IMR-90 (cell line): ENCODE measurements around the gene NGFR.

Source experiments
- BHLHE40 ChIP-seq: fragments of 150-350 bp; IDR thresholded peaks from 2 replicates; pipeline ENCODE4 v1.6.1; 2016; ENCODE audit warnings: mild to moderate bottlenecking, low read depth, low read length
- CEBPB ChIP-seq: IDR thresholded peaks from 2 replicates; pipeline ENCODE4 v1.6.1; 2012; ENCODE audit warnings: low read depth, low read length, improper control_type of control experiment
- CTCF ChIP-seq: conservative IDR thresholded peaks from 2 replicates; pipeline ENCODE4 v1.5.1; 2012; ENCODE audit warnings: mild to moderate bottlenecking, low read depth, low read length, improper control_type of control experiment
- FOS ChIP-seq: fragments of 150-350 bp; IDR thresholded peaks from 2 replicates; pipeline ENCODE4 v1.6.1; 2016; ENCODE audit warnings: low read depth, low read length
- POLR2A ChIP-seq: IDR thresholded peaks from 2 replicates; pipeline ENCODE4 v1.6.1; 2012; ENCODE audit warnings: mild to moderate bottlenecking, low read depth, low read length
- RFX5 ChIP-seq: IDR thresholded peaks from 2 replicates; pipeline ENCODE4 v1.8.0; 2012; ENCODE audit warnings: low read depth, mild to moderate bottlenecking, low read length, moderate library complexity

GRCh38 chr17:49523706-49524472 lies 28.8 kb downstream of the NGFR start:
- TF ChIP-seq CTCF = no peak
- TF ChIP-seq POLR2A = no peak
- TF ChIP-seq RFX5 = no peak
- TF ChIP-seq CEBPB = no peak
- TF ChIP-seq FOS = no peak
- TF ChIP-seq BHLHE40 = no peak
